NCI-H2171 (cell line): ENCODE data around the gene CTCF.

ENCODE experiments used
- DNase-seq: peaks from one replicate; lab custom pipeline; 2025; lab: John Stamatoyannopoulos, UW

The CTCF gene

DNA sequence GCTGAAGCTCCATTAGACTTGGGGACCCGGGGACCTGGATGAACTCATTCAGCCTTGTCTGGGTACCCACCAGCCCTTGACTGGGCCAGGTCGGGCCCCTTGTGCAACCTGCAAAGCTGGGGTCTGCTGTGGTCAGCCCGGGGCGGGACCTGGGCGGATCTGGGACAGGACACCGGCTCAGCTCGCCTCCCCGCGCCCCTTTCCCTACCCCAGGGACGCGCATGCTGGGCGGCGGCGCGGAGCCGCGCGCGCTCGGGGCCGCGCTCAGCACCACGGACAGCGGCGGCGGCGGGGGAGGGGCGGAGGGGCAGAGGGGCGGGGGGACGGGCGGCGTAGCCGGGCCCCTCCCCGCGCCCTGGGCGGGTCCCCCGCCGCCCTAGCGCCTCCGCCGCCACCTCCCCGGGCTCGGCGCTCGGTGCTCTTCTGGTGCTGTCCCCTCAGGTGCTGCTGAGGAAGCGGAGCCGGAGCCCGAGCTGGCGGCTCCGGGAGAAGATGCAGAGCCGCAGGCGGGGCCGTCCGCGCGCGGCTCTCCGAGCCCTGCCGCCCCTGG lies 90.3 kb downstream of the CTCF start:
- peak; percentile 35 for DNase-seq

DNA sequence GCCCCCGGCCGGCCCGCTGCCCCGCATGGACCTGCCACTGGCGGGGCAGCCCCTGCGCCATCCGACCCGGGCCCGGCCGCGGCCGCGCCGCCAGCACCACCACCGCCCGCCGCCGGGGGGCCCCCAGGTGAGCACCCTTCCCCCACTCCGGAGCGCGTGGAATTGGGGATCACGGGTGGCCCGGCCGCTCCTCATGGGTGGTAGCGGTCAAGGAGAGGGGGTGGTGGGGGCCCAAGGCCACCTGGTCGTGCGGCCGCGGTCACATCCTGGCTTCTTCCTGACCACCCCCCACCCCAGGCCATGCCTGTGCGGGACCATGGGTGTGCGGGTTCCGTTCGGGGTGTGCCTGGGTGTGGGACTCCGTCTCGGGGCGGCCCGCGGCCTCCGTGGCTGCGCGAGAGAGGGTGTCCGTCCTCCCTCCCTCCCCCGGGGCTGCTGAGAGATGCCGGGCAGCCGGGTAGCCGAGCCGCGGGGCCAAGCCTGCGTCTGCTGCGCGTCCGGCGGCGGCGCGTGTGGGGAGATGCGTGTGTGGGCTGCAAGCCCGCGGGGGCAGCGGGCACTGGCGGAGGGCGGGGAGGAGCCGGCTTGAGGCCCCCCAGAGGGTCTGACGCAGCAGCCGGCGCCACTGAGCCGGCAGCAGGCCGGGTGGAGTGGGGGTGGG lies 90.9 kb downstream of the CTCF start:
- no peak for DNase-seq

DNA sequence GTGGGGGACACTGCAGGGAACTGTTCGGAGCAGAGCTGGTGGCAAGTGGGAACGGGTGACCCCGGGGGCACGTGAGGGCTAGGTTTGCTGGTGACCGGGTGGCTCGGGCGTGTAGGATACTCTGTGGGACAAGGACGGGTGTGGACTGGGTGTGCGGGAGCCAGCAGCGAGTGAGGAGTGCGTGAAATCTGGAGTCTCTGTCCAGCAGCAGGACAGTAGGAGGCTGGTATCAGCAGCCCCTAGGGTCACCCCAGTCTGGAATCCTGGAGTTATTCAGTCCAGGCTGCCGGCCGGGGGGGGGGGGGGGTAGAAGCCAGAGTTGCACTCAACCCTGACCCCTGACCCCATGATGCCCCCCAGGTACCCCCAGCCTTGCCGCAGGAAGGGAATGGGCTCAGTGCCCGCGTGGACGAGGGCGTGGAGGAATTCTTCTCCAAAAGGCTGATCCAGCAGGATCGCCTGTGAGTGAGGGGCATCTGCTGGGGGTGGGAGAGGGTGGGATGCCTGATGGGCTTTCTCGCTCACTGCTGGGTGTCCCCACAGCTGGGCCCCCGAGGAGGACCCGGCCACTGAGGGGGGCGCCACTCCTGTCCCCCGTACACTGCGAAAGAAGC lies 91.6 kb downstream of the CTCF start:
- no peak for DNase-seq

DNA sequence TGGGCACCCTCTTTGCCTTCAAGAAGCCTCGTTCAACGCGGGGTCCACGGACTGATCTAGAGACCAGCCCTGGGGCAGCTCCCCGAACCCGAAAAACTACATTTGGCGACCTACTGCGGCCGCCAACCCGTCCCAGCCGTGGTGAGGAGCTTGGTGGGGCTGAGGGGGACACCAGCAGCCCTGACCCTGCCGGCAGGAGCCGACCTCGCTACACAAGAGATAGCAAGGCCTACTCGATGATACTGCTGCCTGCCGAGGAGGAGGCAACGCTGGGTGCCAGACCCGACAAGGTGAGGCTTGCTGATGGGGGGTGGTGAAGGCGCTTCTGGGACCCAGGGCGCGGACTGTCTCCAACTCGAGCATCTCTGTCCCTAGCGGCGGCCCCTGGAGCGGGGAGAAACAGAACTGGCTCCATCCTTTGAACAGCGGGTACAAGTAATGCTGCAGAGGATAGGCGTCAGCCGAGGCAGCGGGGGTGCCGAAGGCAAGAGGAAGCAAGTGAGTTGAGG lies 92.1 kb downstream of the CTCF start:
- no peak for DNase-seq

DNA sequence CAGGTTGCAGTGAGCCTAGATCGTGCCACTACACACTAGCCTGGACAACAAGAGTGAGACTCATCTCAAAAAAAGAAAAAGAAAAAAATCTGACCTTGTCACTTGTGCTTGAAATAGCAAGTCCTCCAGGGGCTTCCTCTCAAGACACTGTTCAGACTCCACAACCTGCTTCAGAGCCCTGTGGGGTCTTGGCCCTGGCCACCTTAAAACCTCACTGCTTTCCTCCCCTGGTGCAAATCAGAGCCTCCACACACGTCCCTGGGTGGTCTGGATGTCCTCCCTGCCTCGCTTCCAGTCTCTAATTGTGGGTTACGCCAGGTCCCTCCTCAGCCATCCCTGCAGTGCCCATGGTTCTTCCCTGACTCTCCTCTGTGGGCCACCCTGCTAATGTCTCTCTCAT lies 93.0 kb downstream of the CTCF start:
- DNase-seq = no peak

DNA sequence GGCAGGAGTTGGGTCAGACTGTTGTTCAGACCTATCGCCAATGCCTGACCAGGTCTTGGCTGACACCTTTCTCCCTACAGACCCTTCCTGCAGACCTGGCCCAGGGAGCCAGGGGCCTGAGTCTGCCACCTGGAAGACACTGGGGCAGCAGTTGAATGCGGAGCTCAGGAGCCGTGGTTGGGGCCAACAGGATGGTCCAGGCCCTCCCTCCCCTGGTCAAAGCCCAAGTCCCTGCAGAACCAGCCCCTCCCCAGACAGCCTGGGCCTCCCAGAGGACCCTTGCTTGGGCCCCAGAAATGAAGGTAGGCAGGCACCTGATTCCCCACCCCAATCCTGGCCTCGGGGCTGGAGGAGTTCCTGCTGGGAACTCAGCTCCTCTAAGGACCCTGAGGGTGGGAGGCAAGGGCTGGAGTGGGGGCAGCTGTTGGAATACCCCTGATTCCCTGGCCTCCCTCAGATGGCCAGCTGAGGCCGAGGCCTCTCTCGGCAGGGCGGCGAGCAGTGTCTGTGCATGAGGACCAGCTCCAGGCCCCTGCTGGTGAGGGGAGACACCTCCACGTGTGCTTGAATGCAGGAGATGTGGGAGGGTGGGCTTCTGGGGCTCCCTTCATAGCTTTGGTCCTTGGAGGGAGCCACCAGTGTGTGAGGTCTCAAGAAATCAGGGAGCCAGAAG lies 94.2 kb downstream of the CTCF start:
- DNase-seq = no peak

DNA sequence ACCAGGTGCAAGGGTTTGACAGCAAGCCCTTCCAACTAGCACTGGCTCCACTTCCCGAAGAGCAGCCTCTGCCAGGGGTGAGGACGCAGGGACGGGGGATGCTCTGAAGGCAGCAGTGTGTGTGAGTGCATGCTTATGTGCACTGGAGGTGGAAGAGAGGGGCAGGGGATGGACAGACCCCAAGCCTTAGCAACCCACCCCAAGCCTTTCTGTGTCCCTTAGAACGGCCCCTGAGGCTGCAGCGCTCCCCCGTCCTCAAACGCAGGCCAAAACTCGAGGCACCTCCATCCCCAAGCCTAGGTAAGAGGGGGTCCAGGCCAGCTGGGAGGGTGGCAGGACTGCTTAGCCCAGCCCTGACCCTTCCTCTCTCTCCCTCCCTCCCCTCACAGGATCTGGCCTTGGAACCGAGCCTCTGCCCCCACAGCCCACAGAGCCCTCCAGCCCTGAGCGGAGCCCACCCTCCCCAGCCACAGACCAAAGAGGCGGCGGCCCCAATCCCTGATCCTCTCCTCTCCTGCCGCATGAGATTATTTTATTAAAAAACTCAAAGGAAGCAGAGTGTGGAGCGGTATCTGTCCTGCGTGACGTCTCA lies 94.8 kb downstream of the CTCF start:
- DNase-seq = no peak

DNA sequence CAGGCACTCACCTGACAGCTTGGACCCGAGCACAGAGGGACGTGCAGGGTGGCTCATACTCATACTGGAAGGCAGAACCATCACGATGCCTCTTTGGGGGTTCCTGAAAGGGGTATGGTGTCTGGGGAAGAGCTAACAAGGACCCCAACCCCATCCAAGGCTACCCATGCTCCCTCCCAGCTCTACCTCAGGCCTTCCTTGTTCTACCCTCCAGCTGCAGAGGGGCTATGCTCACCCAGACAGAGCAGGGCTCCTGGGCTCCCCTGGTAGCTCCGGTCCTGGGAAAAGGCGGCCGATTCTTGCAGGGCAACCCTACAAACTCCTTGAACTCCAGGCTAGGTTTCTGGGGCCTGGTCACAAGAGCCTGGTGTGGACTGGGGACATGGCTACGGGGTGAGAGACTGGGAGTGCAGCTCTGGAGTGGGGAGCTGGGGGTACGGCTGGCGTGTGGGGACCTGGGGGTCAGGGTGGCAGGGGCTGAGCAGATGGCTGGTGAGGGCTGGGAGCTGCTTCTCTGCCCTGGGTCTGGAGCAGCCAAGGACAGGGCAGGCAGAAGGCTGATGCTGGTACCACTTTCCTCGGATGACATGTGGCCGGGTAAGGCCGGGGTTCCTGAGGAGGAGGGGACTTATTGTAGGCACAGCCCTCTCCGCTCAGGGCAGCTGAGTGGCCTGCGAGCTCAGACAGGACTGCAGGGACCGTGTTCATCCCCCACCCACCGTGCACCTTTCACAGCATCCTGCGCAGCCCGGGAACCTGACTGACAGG lies 95.6 kb downstream of the CTCF start:
- DNase-seq = no peak

DNA sequence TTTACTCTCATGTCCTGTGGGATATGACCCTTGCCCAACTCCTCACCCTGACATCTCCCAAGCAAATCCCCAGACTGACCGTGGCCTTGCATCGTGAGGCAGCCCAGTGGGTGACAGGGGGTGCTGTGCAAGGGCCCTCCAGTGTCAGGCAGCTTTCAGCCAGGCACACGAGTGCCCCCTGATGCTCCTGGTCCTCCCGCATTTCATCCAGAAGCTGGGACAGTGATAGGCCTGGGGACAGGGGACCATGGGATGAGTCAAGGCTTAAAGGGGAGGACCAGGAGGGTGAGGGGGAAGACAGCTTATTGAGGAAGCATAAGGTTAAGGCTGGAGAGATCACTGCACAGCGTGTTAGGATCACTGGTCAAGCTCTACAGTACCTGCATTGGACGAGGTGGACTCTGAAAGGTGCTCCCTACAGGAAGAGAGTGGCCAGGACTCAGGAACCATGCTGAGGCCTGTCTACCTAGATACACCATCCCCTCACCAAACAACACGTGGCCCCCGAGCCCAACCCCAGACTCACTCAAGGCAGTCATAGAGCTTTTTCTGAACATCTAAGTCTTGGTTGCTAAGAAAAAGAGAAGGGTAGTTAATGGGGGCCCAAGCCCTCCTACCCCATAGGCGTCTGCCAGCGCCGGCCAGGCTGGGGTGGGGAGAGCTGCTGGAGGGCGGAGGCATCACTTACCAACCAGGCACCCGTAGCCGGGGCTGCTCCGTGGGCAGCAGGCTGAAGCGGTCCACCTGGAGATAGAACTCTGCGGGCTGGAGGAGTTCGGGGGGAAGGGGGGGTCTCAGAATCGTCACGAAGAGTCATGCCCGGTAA lies 96.7 kb downstream of the CTCF start:
- DNase-seq = no peak

DNA sequence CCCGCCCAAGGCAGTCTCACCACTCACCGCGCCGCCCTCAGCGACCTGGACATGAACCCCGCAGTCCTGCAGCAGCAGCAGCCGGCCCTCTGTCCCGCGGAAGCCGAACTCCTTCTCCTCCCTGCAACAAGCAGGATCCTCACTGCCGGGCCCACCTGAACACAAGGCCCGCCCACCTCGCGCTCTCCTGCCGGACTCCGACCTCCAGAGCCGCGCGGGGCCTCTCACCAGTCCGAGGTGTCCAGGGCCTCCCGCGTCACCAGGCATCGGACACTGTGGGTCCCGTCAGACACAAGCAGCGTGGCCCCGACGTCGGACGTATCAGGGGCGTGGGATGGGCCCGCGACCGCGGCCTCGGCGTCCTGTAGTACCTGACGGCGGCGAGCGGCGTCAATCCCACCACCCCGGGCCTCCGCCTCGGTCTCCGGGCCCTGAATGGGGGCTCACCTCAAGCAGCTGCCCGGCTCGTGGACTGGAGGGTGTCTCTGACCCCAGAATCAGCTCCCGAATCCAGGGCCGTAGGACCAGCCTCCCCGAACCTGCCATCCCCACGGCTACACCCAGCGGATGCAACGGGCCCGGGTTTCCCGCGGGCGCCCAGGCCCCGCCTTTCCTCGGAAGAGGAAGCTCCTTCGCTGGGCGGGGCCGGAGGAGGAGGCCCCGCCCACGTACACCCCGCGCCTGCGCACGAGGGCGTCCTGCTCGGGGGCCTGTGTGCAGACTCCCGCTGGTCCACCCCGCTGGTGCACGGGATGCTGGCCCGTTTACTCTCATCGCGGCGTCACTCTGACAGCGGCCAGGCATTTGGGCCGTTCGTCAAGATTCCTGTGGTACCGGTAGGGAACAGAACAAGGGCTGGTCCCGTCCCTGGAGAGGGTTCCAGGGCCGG lies 97.6 kb downstream of the CTCF start, which contains the start of gene ACD:
Gene ACD, minus strand, starts transcription at position 586 of the 889 bp plus-strand sequence. Its CDS starts 40 bp downstream, at position 546.
- peak; percentile 91 for DNase-seq

DNA sequence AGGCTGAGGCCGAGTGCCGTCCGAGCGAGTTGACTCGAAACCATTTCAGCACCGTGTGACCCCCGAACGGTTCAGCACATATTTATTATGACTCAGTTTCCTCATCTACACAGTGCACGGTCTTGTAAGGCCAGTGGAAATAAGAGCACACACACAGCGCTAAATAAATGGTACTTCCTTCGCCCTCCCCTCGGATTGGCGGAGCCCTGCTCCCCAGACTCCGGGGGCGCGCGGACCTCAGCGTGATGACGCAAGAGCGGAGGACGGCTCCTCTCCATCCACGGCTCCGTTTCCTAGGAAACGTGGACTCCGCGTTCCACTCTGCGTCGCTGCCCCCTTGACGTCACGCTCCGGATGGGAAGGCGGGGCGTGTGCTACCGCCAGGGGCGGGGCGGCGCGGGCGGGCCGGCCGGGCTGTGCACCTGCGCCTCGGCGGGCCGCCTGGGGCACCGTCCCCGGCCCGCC lies 98.3 kb downstream of the CTCF start, which contains the start of gene PARD6A:
Gene PARD6A, plus strand, starts transcription at position 397 of the 465 bp plus-strand sequence. CDS start 79 bp downstream, outside the sequence.
- peak; percentile 98 for DNase-seq

DNA sequence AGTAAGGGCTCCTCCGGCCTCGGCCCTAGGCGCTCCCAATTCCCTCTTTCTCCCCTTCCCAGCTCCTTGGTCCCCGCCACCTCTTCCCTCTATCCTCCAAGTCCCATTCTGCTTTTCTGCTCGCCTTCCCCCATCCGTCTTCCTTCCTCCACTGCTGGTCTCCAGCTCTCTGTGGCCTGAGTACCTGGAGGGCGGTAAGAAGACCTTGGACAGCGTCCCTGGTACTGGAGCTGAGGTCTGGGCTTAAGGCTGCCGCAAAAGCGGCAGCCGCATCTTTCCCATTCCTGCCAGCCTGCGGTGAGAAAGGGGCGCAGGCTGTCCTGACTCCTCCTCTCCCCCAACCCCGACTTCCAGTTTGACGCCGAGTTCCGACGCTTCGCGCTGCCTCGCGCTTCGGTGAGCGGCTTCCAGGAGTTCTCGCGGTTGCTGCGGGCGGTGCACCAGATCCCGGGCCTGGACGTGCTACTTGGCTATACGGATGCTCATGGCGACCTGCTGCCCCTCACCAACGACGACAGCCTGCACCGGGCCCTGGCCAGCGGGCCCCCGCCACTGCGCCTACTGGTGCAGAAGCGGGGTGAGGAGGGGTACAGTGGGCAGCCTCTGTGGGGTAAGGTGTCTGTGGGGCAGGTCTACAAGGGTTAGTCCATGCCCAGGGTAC lies 98.9 kb downstream of the CTCF start:
- no peak for DNase-seq

DNA sequence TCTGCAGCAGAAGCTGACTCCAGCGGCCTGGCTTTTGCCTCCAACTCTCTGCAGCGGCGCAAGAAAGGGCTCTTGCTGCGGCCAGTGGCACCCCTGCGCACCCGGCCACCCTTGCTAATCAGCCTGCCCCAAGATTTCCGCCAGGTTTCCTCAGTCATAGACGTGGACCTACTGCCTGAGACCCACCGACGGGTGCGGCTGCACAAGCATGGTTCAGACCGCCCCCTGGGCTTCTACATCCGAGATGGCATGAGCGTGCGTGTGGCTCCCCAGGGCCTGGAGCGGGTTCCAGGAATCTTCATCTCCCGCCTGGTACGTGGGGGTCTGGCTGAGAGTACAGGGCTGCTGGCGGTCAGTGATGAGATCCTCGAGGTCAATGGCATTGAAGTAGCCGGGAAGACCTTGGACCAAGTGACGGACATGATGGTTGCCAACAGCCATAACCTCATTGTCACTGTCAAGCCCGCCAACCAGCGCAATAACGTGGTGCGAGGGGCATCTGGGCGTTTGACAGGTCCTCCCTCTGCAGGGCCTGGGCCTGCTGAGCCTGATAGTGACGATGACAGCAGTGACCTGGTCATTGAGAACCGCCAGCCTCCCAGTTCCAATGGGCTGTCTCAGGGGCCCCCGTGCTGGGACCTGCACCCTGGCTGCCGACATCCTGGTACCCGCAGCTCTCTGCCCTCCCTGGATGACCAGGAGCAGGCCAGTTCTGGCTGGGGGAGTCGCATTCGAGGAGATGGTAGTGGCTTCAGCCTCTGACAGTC lies 99.7 kb downstream of the CTCF start:
- DNase-seq = no peak

DNA sequence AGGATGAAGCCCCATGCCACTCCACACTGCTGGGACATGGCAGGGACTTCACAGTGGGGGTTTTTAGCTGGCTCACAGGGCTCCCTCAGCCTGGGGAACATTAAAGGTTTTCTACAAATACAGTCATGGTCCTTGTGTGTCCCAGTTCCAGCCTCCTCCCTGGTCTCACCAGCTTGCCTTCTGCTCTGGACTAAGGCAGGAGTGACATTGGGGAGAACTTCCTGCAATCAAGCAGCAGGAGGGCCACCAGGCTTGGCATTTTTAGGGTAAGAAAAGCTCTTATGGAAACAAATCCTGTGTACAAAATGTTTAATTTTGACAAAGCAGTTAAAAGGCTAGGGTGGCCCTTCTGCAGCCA lies 100.3 kb downstream of the CTCF start:
- no peak for DNase-seq

DNA sequence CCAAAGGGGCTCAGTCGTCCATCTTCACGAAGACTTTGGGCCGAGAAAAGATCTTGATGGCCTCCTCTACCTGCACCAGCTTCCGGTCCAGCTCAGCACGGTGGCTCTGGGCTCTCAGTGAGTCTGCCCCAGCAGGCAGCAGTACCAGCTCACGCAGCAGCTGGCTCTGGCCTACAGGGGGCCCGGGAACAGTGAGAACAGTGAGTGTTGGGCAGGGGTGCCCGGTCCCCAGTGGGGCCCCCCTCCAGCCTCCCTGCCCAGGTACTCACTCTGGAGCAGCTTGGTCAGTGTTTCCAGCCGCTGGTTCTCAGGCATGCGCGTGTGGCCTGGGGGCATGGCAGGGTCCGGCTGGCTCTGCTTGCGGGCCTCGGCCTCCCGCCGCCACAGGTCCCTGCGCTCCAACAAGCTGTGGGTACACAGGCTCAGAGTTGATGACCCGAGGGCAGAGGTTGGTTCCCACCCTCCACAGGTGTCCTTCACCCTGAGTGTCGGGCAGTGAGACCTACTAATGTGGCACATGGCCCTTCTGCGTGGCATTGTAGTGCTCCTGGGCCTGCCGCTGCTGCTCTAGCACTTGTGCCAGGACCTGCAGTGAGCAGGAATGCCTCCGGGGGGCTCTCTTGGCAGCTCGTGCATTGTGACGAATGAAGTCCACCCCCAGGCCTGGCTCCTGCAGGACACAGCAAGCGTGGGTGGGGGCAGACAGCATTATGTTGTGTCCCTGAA lies 101.0 kb downstream of the CTCF start:
- DNase-seq = no peak

DNA sequence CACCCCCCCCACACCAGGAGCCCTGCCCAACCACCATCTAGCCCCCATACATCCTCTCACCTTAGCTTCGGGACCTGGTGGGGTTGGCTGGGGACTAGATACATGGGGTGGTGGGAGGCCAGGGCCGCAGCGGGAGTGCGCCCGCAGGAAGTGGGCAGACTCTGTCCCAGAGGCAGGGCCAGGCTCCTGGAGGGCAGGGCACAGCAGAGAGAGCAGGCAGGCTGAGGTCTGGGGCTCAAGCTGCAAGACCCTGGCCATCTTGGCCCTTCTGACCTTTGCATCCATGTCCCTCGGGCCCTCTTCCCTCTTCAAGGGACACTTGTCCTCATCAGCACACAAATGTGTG lies 101.5 kb downstream of the CTCF start:
- no peak for DNase-seq

DNA sequence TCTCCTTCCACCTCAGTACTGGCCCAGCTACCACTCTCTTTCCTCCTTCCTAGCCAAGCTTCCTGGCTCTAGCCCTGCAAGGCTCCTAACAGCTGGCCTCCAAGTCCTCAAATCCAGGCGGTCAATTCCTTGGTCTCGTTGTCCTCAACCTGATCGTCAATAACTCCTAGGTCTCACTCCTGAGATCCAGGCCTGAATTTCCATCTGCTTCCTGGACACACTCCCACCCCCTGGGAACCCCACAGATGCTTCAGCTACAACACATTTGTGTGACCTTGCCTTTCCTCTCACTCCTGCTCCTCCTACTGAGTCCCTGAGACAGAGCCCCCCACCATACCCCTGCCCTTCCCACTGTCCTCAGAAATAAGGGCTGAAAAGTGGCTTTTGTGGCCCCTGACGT lies 101.9 kb downstream of the CTCF start:
- no peak for DNase-seq

DNA sequence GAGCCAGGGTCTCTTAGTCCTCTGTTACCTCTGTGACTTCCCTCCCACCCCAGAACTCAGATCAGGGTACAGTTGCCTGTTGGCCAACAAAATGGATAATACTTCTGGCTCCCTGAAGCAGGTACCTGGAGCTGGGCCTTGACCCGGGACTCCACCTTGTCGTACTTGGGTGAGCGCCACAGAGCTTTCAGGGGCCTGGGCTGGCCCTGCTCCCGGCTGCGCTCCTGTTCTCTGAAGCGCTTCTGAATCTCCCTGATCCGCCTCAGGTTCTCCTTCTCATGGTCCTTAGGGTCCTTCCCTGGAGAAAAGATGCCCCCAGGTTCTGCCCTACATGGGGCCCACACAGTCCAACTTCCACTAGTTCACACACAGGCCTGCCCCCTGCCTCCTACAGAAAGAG lies 102.5 kb downstream of the CTCF start:
- no peak for DNase-seq
